WTC11 (cell line): Measurements from ENCODE around the gene DCAF17. TPM values are rescaled to one million over a fixed set of nuclear protein-coding genes. Genes with fewer than 3 reads are reported as not detected.

ENCODE experiments used
- ATAC-seq: fragments of 200-7000 bp; cut with Tn5 transposase; 2 replicates; pipeline ENCODE4 v1.10.0; 2021; ENCODE audit warnings: mild to moderate bottlenecking, moderate library complexity
- CTCF ChIA-PET: fragments of 300-600 bp; sonication (Branson Sonifier 250); formaldehyde crosslinking; loops from one replicate; lab custom pipeline; 2021; ENCODE audit warnings: antibody characterized with exemption; lab: Charles Lee
- POLR2A ChIA-PET: fragments of 350-600 bp; sonication (Branson Sonifier 250); formaldehyde crosslinking; loops from one replicate; lab custom pipeline; 2021; ENCODE audit warnings: antibody characterized with exemption; lab: Charles Lee
- DNase-seq: peaks from one replicate; pipeline ENCODE4 v3.0.0; 2021; ENCODE audit warnings: low spot score
- H3K27ac Mint-ChIP-seq: 2 replicates; pipeline ENCODE4 v1.8.0; 2021; ENCODE audit warnings: mixed read lengths
- H3K27me3 Mint-ChIP-seq: 2 replicates; pipeline ENCODE4 v1.8.0; 2021; ENCODE audit warnings: low read depth, mild to moderate bottlenecking, moderate library complexity, mixed read lengths
- H3K36me3 Mint-ChIP-seq: 2 replicates; pipeline ENCODE4 v1.8.0; 2021; ENCODE audit warnings: mixed read lengths
- H3K4me1 Mint-ChIP-seq: 2 replicates; pipeline ENCODE4 v1.8.0; 2022; ENCODE audit warnings: mixed read lengths
- H3K4me3 Mint-ChIP-seq: 2 replicates; pipeline ENCODE4 v1.8.0; 2021; ENCODE audit warnings: mild to moderate bottlenecking, moderate library complexity, mixed read lengths
- H3K9me3 Mint-ChIP-seq: 2 replicates; pipeline ENCODE4 v1.8.0; 2021; ENCODE audit warnings: mixed read lengths
- ATF1 ChIP-seq: sonication (generic); formaldehyde crosslinking; IDR thresholded peaks from 2 replicates; pipeline ENCODE4 v1.8.1; 2023; ENCODE audit warnings: mild to moderate bottlenecking, moderate library complexity, missing genetic modification reagents
- CBFB ChIP-seq: sonication (generic); formaldehyde crosslinking; IDR thresholded peaks from 2 replicates; pipeline ENCODE4 v1.8.1; 2022; ENCODE audit warnings: mild to moderate bottlenecking, low read depth, missing genetic modification reagents
- CDX4 ChIP-seq: fragments of 250-450 bp; sonication (Bioruptor Pico); IDR thresholded peaks from 2 replicates; pipeline ENCODE4 v1.9.0; 2021; ENCODE audit warnings: moderate library complexity, mild to moderate bottlenecking, inconsistent platforms, borderline replicate concordance
- CREB1 ChIP-seq: sonication (generic); formaldehyde crosslinking; IDR thresholded peaks from 2 replicates; pipeline ENCODE4 v1.8.0; 2023; ENCODE audit warnings: mild to moderate bottlenecking, missing genetic modification reagents
- GRHL2 ChIP-seq: fragments of 250-450 bp; sonication (Bioruptor Pico); IDR thresholded peaks from 2 replicates; pipeline ENCODE4 v1.8.0; 2022; ENCODE audit warnings: mild to moderate bottlenecking, moderate library complexity; ENCODE audit not compliant: insufficient replicate concordance, severe bottlenecking
- HMGA2 ChIP-seq: fragments of 250-450 bp; sonication (Bioruptor Pico); IDR thresholded peaks from 2 replicates; pipeline ENCODE4 v1.4.0; 2021; ENCODE audit warnings: mild to moderate bottlenecking, moderate library complexity
- IRF2 ChIP-seq: sonication (generic); formaldehyde crosslinking; IDR thresholded peaks from 2 replicates; pipeline ENCODE4 v1.8.0; 2022; ENCODE audit warnings: low read depth, missing genetic modification reagents, borderline replicate concordance
- JAZF1 ChIP-seq: fragments of 250-450 bp; sonication (Bioruptor Pico); IDR thresholded peaks from 2 replicates; pipeline ENCODE4 v1.9.0; 2021; ENCODE audit warnings: moderate library complexity, mild to moderate bottlenecking, inconsistent platforms
- NFATC4 ChIP-seq: fragments of 250-450 bp; sonication (Bioruptor Pico); IDR thresholded peaks from 2 replicates; pipeline ENCODE4 v1.9.0; 2021; ENCODE audit warnings: mild to moderate bottlenecking
- NFE2L1 ChIP-seq: sonication (generic); formaldehyde crosslinking; IDR thresholded peaks from 2 replicates; pipeline ENCODE4 v1.8.1; 2023; ENCODE audit warnings: missing genetic modification reagents
- TCF7 ChIP-seq: sonication (generic); formaldehyde crosslinking; IDR thresholded peaks from 2 replicates; pipeline ENCODE4 v1.8.0; 2022; ENCODE audit warnings: mild to moderate bottlenecking, low read depth, missing genetic modification reagents, moderate library complexity
- ZBTB21 ChIP-seq: sonication (generic); formaldehyde crosslinking; IDR thresholded peaks from 2 replicates; pipeline ENCODE4 v1.8.1; 2023; ENCODE audit warnings: mild to moderate bottlenecking, missing genetic modification reagents, borderline replicate concordance
- ZNF219 ChIP-seq: sonication (generic); formaldehyde crosslinking; IDR thresholded peaks from 2 replicates; pipeline ENCODE4 v1.8.0; 2023; ENCODE audit warnings: missing genetic modification reagents, mild to moderate bottlenecking, borderline replicate concordance
- ZNF317 ChIP-seq: sonication (generic); formaldehyde crosslinking; IDR thresholded peaks from 2 replicates; pipeline ENCODE4 v1.8.1; 2023; ENCODE audit warnings: low read depth, mild to moderate bottlenecking, moderate library complexity, missing genetic modification reagents, borderline replicate concordance
- ZNF396 ChIP-seq: fragments of 250-450 bp; sonication (Bioruptor Pico); IDR thresholded peaks from 2 replicates; pipeline ENCODE4 v1.8.0; 2021; ENCODE audit warnings: mild to moderate bottlenecking, moderate library complexity, borderline replicate concordance
- ZNF423 ChIP-seq: fragments of 250-450 bp; sonication (Bioruptor Pico); IDR thresholded peaks from 2 replicates; pipeline ENCODE4 v2.1.2; 2022; ENCODE audit warnings: mild to moderate bottlenecking, moderate library complexity
- ZNF671 ChIP-seq: fragments of 250-450 bp; sonication (Bioruptor Pico); IDR thresholded peaks from 2 replicates; pipeline ENCODE4 v1.8.0; 2021; ENCODE audit warnings: mild to moderate bottlenecking
- total RNA-seq: library from RNA; stranded (reverse); gene quantifications from 3 replicates; pipeline ENCODE4 v1.2.3, GENCODE V29; 2021
- TF ChIP-seq, protein P1 (sequence below): sonication (generic); formaldehyde crosslinking; IDR thresholded peaks from 2 replicates; pipeline ENCODE4 v1.8.0; 2022; ENCODE audit warnings: missing genetic modification reagents
- TF ChIP-seq, protein P2 (sequence below): sonication (generic); formaldehyde crosslinking; IDR thresholded peaks from 2 replicates; pipeline ENCODE4 v1.8.1; 2023; ENCODE audit warnings: mild to moderate bottlenecking, missing genetic modification reagents
- TF ChIP-seq, protein P3 (sequence below): fragments of 250-450 bp; sonication (Bioruptor Pico); IDR thresholded peaks from 2 replicates; pipeline ENCODE4 v2.1.2; 2022; ENCODE audit warnings: mild to moderate bottlenecking, moderate library complexity
- TF ChIP-seq, protein P4 (sequence below): fragments of 250-450 bp; sonication (Bioruptor Pico); IDR thresholded peaks from 2 replicates; pipeline ENCODE4 v1.9.0; 2021; ENCODE audit warnings: mild to moderate bottlenecking
- TF ChIP-seq, protein P5 (sequence below): sonication (generic); formaldehyde crosslinking; conservative IDR thresholded peaks from 2 replicates; pipeline ENCODE4 v1.8.1; 2023; ENCODE audit warnings: mild to moderate bottlenecking, low read depth, missing genetic modification reagents, moderate library complexity

The DCAF17 gene
- total RNA-seq, 1 experiment from 2014 or later, result 27.2 TPM

- no peaks in the 10 kb centered on the region for H3K27me3 Mint-ChIP-seq
- POLR2A ChIA-PET, result no interaction called here
- no peak overlapping the region for H3K4me3 Mint-ChIP-seq
- no peak for ATAC-seq
- H3K27ac Mint-ChIP-seq, result peak overlapping the region; percentile 22; the same call in 1 of the 2 replicates
- H3K4me1 Mint-ChIP-seq, result 0 out of 2 replicates have a peak, but pooled peaks cover 3% of the 10 kb centered on the region
- DNase-seq, result no peak
- CTCF ChIA-PET, result interaction anchor here (1.3 kb wide), 1 partner anchor 25 kb away, joined by 3 read pairs; no protein-coding TSS in a partner anchor
- H3K9me3 Mint-ChIP-seq, result no peaks in the 10 kb centered on the region
- TF ChIP-seq TCF7 (CRISPR knock-in tag), result no peak
- TF ChIP-seq, protein P1, sequence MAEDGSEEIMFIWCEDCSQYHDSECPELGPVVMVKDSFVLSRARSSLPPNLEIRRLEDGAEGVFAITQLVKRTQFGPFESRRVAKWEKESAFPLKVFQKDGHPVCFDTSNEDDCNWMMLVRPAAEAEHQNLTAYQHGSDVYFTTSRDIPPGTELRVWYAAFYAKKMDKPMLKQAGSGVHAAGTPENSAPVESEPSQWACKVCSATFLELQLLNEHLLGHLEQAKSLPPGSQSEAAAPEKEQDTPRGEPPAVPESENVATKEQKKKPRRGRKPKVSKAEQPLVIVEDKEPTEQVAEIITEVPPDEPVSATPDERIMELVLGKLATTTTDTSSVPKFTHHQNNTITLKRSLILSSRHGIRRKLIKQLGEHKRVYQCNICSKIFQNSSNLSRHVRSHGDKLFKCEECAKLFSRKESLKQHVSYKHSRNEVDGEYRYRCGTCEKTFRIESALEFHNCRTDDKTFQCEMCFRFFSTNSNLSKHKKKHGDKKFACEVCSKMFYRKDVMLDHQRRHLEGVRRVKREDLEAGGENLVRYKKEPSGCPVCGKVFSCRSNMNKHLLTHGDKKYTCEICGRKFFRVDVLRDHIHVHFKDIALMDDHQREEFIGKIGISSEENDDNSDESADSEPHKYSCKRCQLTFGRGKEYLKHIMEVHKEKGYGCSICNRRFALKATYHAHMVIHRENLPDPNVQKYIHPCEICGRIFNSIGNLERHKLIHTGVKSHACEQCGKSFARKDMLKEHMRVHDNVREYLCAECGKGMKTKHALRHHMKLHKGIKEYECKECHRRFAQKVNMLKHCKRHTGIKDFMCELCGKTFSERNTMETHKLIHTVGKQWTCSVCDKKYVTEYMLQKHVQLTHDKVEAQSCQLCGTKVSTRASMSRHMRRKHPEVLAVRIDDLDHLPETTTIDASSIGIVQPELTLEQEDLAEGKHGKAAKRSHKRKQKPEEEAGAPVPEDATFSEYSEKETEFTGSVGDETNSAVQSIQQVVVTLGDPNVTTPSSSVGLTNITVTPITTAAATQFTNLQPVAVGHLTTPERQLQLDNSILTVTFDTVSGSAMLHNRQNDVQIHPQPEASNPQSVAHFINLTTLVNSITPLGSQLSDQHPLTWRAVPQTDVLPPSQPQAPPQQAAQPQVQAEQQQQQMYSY (CRISPR knock-in tag), result peak; percentile 61
- no peak for TF ChIP-seq CBFB
- TF ChIP-seq, protein P2, sequence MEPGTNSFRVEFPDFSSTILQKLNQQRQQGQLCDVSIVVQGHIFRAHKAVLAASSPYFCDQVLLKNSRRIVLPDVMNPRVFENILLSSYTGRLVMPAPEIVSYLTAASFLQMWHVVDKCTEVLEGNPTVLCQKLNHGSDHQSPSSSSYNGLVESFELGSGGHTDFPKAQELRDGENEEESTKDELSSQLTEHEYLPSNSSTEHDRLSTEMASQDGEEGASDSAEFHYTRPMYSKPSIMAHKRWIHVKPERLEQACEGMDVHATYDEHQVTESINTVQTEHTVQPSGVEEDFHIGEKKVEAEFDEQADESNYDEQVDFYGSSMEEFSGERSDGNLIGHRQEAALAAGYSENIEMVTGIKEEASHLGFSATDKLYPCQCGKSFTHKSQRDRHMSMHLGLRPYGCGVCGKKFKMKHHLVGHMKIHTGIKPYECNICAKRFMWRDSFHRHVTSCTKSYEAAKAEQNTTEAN (CRISPR knock-in tag), result no peak
- H3K36me3 Mint-ChIP-seq, result peaks cover 60% of the 10 kb centered on the region
Observed at GRCh38 chr2:171441470-171441869, 7.4 kb downstream of the DCAF17 start.

GRCh38 chr2:171447675-171448074 is 13.6 kb downstream of the DCAF17 start:
- DNase-seq (no peak), ATAC-seq (no peak)
- peaks cover 60% of the 10 kb centered on the region for H3K36me3 Mint-ChIP-seq
- no peak overlapping the region for H3K4me3 Mint-ChIP-seq
- ChIA-PET POLR2A (no interaction called here), CTCF (interaction anchor here (1.0 to 1.1 kb wide), 2 partner anchors 14 to 32 kb away, joined by 3 read pairs; partner anchors contain the start of genes DCAF17 and METTL8)
- H3K27ac Mint-ChIP-seq, result no peak overlapping the region
- no peaks in the 10 kb centered on the region for H3K4me1 Mint-ChIP-seq
- H3K27me3 Mint-ChIP-seq, result no peaks in the 10 kb centered on the region
- TF ChIP-seq ATF1 (CRISPR knock-in tag), result no peak
- TF ChIP-seq CDX4 (CRISPR knock-in tag), result no peak
- TF ChIP-seq NFATC4 (CRISPR knock-in tag), result no peak
- TF ChIP-seq, protein P3, sequence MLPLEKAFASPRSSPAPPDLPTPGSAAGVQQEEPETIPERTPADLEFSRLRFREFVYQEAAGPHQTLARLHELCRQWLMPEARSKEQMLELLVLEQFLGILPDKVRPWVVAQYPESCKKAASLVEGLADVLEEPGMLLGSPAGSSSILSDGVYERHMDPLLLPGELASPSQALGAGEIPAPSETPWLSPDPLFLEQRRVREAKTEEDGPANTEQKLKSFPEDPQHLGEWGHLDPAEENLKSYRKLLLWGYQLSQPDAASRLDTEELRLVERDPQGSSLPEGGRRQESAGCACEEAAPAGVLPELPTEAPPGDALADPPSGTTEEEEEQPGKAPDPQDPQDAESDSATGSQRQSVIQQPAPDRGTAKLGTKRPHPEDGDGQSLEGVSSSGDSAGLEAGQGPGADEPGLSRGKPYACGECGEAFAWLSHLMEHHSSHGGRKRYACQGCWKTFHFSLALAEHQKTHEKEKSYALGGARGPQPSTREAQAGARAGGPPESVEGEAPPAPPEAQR, result no peak
- no peak for TF ChIP-seq IRF2 (CRISPR knock-in tag)
- no peak for TF ChIP-seq CBFB
- TF ChIP-seq, protein P4, sequence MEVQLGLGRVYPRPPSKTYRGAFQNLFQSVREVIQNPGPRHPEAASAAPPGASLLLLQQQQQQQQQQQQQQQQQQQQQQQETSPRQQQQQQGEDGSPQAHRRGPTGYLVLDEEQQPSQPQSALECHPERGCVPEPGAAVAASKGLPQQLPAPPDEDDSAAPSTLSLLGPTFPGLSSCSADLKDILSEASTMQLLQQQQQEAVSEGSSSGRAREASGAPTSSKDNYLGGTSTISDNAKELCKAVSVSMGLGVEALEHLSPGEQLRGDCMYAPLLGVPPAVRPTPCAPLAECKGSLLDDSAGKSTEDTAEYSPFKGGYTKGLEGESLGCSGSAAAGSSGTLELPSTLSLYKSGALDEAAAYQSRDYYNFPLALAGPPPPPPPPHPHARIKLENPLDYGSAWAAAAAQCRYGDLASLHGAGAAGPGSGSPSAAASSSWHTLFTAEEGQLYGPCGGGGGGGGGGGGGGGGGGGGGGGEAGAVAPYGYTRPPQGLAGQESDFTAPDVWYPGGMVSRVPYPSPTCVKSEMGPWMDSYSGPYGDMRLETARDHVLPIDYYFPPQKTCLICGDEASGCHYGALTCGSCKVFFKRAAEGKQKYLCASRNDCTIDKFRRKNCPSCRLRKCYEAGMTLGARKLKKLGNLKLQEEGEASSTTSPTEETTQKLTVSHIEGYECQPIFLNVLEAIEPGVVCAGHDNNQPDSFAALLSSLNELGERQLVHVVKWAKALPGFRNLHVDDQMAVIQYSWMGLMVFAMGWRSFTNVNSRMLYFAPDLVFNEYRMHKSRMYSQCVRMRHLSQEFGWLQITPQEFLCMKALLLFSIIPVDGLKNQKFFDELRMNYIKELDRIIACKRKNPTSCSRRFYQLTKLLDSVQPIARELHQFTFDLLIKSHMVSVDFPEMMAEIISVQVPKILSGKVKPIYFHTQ (CRISPR knock-in tag), result no peak
- no peak for TF ChIP-seq ZNF671 (CRISPR knock-in tag)
- TF ChIP-seq CREB1, result no peak
- no peak for TF ChIP-seq JAZF1 (CRISPR knock-in tag)
- no peak for TF ChIP-seq GRHL2 (CRISPR knock-in tag)
- no peak for TF ChIP-seq HMGA2 (CRISPR knock-in tag)
- no peak for TF ChIP-seq ZNF317 (CRISPR knock-in tag)
- TF ChIP-seq ZNF219 (CRISPR knock-in tag), result no peak
- TF ChIP-seq, protein P5, sequence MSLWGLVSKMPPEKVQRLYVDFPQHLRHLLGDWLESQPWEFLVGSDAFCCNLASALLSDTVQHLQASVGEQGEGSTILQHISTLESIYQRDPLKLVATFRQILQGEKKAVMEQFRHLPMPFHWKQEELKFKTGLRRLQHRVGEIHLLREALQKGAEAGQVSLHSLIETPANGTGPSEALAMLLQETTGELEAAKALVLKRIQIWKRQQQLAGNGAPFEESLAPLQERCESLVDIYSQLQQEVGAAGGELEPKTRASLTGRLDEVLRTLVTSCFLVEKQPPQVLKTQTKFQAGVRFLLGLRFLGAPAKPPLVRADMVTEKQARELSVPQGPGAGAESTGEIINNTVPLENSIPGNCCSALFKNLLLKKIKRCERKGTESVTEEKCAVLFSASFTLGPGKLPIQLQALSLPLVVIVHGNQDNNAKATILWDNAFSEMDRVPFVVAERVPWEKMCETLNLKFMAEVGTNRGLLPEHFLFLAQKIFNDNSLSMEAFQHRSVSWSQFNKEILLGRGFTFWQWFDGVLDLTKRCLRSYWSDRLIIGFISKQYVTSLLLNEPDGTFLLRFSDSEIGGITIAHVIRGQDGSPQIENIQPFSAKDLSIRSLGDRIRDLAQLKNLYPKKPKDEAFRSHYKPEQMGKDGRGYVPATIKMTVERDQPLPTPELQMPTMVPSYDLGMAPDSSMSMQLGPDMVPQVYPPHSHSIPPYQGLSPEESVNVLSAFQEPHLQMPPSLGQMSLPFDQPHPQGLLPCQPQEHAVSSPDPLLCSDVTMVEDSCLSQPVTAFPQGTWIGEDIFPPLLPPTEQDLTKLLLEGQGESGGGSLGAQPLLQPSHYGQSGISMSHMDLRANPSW, result no peak
- TF ChIP-seq ZBTB21 (CRISPR knock-in tag), result no peak
- no peak for TF ChIP-seq NFE2L1 (CRISPR knock-in tag)
- TF ChIP-seq ZNF423 (CRISPR knock-in tag), result no peak
- no peak for TF ChIP-seq ZNF396 (CRISPR knock-in tag)
- H3K9me3 Mint-ChIP-seq, result no peaks in the 10 kb centered on the region
